Endothelial cell (in vitro differentiated cells): ENCODE data around the gene IKBKE. TPM values are rescaled to one million over a fixed set of nuclear protein-coding genes. Genes with fewer than 3 reads are reported as not detected.

Source experiments
- DNase-seq: peaks from one replicate; pipeline ENCODE4 v3.0.0; 2021; ENCODE audit warnings: low spot score
- H3K27ac Mint-ChIP-seq: one replicate; pipeline ENCODE4 v1.8.0; 2021; ENCODE audit warnings: mixed read lengths, inconsistent platforms; ENCODE audit not compliant: unreplicated experiment
- H3K27me3 Mint-ChIP-seq: one replicate; pipeline ENCODE4 v1.8.0; 2021; ENCODE audit warnings: mild to moderate bottlenecking, moderate library complexity, mixed read lengths, inconsistent platforms; ENCODE audit not compliant: unreplicated experiment
- H3K36me3 Mint-ChIP-seq: one replicate; pipeline ENCODE4 v1.8.0; 2021; ENCODE audit warnings: mild to moderate bottlenecking, low read depth, mixed read lengths, inconsistent platforms; ENCODE audit not compliant: unreplicated experiment
- H3K4me1 Mint-ChIP-seq: one replicate; pipeline ENCODE4 v1.8.0; 2021; ENCODE audit warnings: mild to moderate bottlenecking, mixed read lengths, inconsistent platforms; ENCODE audit not compliant: unreplicated experiment
- H3K4me3 Mint-ChIP-seq: one replicate; pipeline ENCODE4 v1.8.0; 2021; ENCODE audit warnings: mild to moderate bottlenecking, mixed read lengths, inconsistent platforms; ENCODE audit not compliant: unreplicated experiment
- H3K9me3 Mint-ChIP-seq: one replicate; pipeline ENCODE4 v1.8.0; 2021; ENCODE audit warnings: mixed read lengths, inconsistent platforms; ENCODE audit not compliant: unreplicated experiment
- CTCF ChIP-seq: fragments of 200-600 bp; sonication (generic); IDR thresholded peaks from one replicate; pipeline ENCODE4 v1.5.0; 2021; ENCODE audit warnings: antibody characterized with exemption; ENCODE audit not compliant: unreplicated experiment
- total RNA-seq: library from RNA; stranded (reverse); fragmentation: NEBNext Ultra II Directional; extraction: Animal tissue kit (Norgen Biotek cat#: 25700); gene quantifications from one replicate; pipeline ENCODE4 v1.2.1, GENCODE V29; 2021; ENCODE audit not compliant: unreplicated experiment

IKBKE gene
- total RNA-seq, 1 donor from 2014 or later, result 20.9 TPM

DNA sequence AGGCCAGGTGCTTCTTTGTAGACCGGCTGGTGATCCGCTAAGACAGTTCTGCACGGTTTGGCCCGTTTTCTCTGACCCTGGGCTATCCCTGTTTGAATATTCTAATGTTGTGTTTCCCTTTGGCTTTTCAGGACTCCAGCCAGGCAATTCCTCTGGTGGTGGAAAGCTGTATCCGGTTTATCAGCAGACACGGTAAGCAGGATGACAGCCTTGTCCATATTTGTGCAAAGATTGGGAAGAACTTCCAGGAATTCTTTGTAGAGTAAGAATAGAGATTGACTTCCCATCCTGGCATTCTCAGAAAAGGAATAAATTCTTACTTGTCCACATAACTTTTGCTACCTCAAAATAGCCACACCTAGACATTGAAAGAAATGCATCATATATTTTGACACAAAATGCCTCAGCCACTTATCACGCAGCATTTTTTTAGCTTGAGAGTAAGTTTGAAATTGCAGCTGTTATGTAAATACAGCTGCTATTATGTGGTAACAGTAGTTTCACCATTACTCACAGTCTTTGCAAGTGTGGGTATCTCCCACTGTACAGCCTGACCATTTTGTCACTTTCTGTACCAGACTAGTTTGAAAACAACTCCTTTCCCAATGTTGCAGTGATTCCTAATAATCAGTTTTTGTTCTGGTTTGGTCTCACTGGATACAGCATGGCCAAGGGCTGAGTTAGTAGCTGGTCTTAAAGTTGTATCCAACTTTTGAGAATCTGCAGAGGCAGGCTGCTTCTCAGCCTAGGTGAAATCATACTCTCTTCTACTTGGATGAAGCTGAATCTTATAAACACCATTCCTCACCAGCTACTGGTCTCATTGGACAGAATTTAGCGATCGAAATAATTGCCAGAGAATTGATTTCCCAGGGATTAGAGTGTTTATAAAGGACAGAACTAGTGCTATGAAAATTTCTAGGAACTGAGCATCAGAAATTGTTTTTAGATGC, 40.0 kb upstream of the IKBKE start:
- DNase-seq, result no peak
- no peak for TF ChIP-seq CTCF
- Mint-ChIP-seq H3K27me3 (peaks cover 5% of the 10 kb centered on the region), H3K9me3 (no peaks in the 10 kb centered on the region), H3K36me3 (peaks cover 56% of the 10 kb centered on the region), H3K4me3 (peak overlapping the region; percentile 34), H3K27ac (peak overlapping the region; percentile 94), H3K4me1 (peaks cover 40% of the 10 kb centered on the region)

- DNase-seq, result no peak
- H3K27ac Mint-ChIP-seq, result no peak overlapping the region
- TF ChIP-seq CTCF, result no peak
- peaks cover 5% of the 10 kb centered on the region for H3K27me3 Mint-ChIP-seq
- H3K36me3 Mint-ChIP-seq, result peaks cover 73% of the 10 kb centered on the region
- H3K4me1 Mint-ChIP-seq, result peaks cover 24% of the 10 kb centered on the region
- H3K4me3 Mint-ChIP-seq, result no peak overlapping the region
- H3K9me3 Mint-ChIP-seq, result no peaks in the 10 kb centered on the region
These were observed 34.8 kb upstream of the IKBKE start for GRCh38 chr1:206435445-206435844.

DNA sequence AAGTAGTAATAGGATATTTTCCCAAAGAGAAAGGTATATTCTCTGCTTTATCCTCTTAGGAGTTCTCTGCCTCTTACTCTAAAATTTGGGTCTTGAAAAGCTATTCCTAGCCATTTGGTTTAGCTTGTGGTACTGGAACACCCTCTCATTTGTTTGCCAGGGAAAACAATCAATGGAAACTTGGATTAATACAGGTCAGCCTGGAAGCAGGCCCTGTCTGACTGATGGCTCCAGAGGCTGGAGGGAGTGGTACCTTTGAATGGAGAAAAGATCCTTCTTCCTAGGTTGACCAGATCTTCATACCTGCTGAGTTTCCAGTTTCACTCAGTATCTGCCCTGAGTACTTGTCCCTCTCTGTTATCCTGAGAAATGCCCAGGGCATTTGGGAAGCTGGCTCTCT, 31.7 kb upstream of the IKBKE start:
- no peaks in the 10 kb centered on the region for H3K9me3 Mint-ChIP-seq
- peaks cover 63% of the 10 kb centered on the region for H3K36me3 Mint-ChIP-seq
- no peak for DNase-seq
- peak overlapping the region; percentile 48 for H3K27ac Mint-ChIP-seq
- TF ChIP-seq CTCF, result no peak
- H3K4me1 Mint-ChIP-seq, result peaks cover 3% of the 10 kb centered on the region
- peaks cover 5% of the 10 kb centered on the region for H3K27me3 Mint-ChIP-seq
- H3K4me3 Mint-ChIP-seq, result no peak overlapping the region

DNA sequence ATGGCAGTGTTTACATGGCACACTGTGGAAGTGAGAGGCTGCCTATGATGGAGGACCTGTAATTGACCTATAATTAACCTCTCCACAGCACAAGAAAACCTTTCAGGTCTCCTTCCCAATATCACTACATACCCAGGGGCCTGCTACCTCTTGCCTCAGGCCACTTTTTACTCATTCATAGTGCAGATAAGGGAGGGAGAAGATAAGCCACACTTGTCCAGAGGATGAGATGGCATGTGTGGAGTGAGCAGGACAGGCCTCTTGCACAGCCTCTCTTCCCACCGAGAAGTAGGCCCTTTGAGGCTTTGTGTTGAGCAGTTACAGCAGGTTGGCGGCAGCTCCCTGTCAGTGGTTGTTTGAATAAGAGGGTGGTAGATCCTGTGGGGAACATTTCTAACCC, 31.1 kb upstream of the IKBKE start:
- DNase-seq, result no peak
- H3K4me3 Mint-ChIP-seq, result no peak overlapping the region
- H3K27ac Mint-ChIP-seq, result no peak overlapping the region
- peaks cover 5% of the 10 kb centered on the region for H3K27me3 Mint-ChIP-seq
- H3K9me3 Mint-ChIP-seq, result no peaks in the 10 kb centered on the region
- H3K36me3 Mint-ChIP-seq, result peaks cover 60% of the 10 kb centered on the region
- no peaks in the 10 kb centered on the region for H3K4me1 Mint-ChIP-seq
- TF ChIP-seq CTCF, result no peak

- H3K27me3 Mint-ChIP-seq, result peaks cover 5% of the 10 kb centered on the region
- no peak for TF ChIP-seq CTCF
- no peak overlapping the region for H3K27ac Mint-ChIP-seq
- no peak for DNase-seq
- no peaks in the 10 kb centered on the region for H3K9me3 Mint-ChIP-seq
- H3K36me3 Mint-ChIP-seq, result peaks cover 57% of the 10 kb centered on the region
- H3K4me3 Mint-ChIP-seq, result no peak overlapping the region
- H3K4me1 Mint-ChIP-seq, result no peaks in the 10 kb centered on the region
These were observed 28.8 kb upstream of the IKBKE start for GRCh38 chr1:206441336-206441967.
